ENCODE results near the gene PFN3. TPM values are rescaled to one million over a fixed set of nuclear protein-coding genes. Genes with fewer than 3 reads are reported as not detected.

PFN3 gene
- total and polyA plus RNA-seq, 2 experiments from 2014 or later: 1.9 to 2.0 TPM

DNA sequence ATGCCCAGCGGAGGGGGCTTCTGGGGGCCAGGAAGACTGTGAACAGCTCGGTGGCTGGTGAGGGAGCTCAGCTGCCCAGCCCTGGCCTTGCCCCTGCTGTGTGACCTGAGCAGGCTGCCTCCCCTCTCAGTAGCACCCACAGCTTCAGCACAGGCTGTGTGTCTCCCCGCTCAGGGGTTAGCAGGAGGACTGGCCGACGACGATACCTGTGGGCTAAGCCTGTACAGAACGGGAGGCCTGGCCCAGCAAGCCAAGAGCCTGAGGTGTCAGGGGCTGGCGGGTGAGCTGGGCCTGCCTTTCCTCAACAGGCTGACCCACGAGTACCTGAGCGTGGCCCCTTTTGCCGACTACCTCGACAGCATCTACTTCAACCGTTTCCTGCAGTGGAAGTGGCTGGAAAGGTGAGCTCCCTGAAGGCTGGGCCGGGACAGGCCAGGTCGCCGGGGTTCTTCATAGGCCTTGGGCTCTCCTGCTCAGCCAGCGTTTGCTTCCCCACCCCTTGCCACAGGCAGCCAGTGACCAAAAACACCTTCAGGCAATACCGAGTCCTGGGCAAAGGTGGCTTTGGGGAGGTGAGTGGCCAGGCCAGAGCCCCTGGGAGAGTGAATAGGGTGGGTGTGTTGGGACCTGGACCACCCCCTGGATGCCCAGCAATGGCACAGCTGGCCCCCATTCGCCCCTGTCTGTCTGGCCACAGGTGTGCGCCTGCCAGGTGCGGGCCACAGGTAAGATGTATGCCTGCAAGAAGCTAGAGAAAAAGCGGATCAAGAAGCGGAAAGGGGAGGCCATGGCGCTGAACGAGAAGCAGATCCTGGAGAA, 32.6 kb upstream of the PFN3 start:
- peaks cover 5% of the 10 kb centered on the region; the same call in 1 of the 2 replicates for H3K4me1 ChIP-seq (ENCODE audit: insufficient read depth)
- Mint-ChIP-seq H3K9me3 (no peaks in the 10 kb centered on the region; the same call in 2 of the 3 replicates), H3K27ac (no peak overlapping the region), H3K27me3 (ENCODE audit: insufficient read depth, low read depth, poor library complexity) (peaks cover 11% of the 10 kb centered on the region), H3K4me1 (peaks cover 13% of the 10 kb centered on the region; the same call in 2 of the 3 replicates), H3K36me3 (ENCODE audit: low read depth) (peaks cover 42% of the 10 kb centered on the region), H3K4me3 (no peak overlapping the region)
- peaks cover 10% of the 10 kb centered on the region for H3K79me2 ChIP-seq (replicated peaks; ENCODE audit: insufficient read depth)
- ATAC-seq (no peak), DNase-seq (ENCODE audit: low spot score) (no peak)
- no peak overlapping the region for H3K4me2 ChIP-seq
- H3K36me3 ChIP-seq (ENCODE audit: insufficient read depth): peaks cover 3% of the 10 kb centered on the region; the same call in 1 of the 2 replicates
- no peak overlapping the region for H3K4me3 ChIP-seq
- no peak for TF ChIP-seq EZH2 (IDR thresholded peaks at IDR 0.05; ENCODE audit: low read depth, unreplicated experiment)
- TF ChIP-seq, protein P1, sequence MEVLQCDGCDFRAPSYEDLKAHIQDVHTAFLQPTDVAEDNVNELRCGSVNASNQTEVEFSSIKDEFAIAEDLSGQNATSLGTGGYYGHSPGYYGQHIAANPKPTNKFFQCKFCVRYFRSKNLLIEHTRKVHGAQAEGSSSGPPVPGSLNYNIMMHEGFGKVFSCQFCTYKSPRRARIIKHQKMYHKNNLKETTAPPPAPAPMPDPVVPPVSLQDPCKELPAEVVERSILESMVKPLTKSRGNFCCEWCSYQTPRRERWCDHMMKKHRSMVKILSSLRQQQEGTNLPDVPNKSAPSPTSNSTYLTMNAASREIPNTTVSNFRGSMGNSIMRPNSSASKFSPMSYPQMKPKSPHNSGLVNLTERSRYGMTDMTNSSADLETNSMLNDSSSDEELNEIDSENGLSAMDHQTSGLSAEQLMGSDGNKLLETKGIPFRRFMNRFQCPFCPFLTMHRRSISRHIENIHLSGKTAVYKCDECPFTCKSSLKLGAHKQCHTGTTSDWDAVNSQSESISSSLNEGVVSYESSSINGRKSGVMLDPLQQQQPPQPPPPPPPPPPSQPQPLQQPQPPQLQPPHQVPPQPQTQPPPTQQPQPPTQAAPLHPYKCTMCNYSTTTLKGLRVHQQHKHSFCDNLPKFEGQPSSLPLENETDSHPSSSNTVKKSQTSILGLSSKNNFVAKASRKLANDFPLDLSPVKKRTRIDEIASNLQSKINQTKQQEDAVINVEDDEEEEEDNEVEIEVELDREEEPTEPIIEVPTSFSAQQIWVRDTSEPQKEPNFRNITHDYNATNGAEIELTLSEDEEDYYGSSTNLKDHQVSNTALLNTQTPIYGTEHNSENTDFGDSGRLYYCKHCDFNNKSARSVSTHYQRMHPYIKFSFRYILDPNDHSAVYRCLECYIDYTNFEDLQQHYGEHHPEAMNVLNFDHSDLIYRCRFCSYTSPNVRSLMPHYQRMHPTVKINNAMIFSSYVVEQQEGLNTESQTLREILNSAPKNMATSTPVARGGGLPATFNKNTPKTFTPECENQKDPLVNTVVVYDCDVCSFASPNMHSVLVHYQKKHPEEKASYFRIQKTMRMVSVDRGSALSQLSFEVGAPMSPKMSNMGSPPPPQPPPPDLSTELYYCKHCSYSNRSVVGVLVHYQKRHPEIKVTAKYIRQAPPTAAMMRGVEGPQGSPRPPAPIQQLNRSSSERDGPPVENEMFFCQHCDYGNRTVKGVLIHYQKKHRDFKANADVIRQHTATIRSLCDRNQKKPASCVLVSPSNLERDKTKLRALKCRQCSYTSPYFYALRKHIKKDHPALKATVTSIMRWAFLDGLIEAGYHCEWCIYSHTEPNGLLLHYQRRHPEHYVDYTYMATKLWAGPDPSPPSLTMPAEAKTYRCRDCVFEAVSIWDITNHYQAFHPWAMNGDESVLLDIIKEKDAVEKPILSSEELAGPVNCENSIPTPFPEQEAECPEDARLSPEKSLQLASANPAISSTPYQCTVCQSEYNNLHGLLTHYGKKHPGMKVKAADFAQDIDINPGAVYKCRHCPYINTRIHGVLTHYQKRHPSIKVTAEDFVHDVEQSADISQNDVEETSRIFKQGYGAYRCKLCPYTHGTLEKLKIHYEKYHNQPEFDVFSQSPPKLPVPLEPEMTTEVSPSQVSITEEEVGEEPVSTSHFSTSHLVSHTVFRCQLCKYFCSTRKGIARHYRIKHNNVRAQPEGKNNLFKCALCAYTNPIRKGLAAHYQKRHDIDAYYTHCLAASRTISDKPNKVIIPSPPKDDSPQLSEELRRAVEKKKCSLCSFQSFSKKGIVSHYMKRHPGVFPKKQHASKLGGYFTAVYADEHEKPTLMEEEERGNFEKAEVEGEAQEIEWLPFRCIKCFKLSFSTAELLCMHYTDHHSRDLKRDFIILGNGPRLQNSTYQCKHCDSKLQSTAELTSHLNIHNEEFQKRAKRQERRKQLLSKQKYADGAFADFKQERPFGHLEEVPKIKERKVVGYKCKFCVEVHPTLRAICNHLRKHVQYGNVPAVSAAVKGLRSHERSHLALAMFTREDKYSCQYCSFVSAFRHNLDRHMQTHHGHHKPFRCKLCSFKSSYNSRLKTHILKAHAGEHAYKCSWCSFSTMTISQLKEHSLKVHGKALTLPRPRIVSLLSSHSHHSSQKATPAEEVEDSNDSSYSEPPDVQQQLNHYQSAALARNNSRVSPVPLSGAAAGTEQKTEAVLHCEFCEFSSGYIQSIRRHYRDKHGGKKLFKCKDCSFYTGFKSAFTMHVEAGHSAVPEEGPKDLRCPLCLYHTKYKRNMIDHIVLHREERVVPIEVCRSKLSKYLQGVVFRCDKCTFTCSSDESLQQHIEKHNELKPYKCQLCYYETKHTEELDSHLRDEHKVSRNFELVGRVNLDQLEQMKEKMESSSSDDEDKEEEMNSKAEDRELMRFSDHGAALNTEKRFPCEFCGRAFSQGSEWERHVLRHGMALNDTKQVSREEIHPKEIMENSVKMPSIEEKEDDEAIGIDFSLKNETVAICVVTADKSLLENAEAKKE (CRISPR knock-in tag; IDR thresholded peaks at IDR 0.05): no peak
- TF ChIP-seq, protein P2, sequence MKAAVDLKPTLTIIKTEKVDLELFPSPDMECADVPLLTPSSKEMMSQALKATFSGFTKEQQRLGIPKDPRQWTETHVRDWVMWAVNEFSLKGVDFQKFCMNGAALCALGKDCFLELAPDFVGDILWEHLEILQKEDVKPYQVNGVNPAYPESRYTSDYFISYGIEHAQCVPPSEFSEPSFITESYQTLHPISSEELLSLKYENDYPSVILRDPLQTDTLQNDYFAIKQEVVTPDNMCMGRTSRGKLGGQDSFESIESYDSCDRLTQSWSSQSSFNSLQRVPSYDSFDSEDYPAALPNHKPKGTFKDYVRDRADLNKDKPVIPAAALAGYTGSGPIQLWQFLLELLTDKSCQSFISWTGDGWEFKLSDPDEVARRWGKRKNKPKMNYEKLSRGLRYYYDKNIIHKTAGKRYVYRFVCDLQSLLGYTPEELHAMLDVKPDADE (IDR thresholded peaks at IDR 0.05): no peak
- H4K20me1 ChIP-seq (replicated peaks; ENCODE audit: insufficient read depth): peaks cover 5% of the 10 kb centered on the region
- H3F3A ChIP-seq (replicated peaks; ENCODE audit: low read depth): peaks cover 4% of the 10 kb centered on the region; the same call in 1 of the 2 replicates
- H3K27ac ChIP-seq (ENCODE audit: low read depth): no peak overlapping the region
- H3K27me3 ChIP-seq (ENCODE audit: insufficient read depth): no peaks in the 10 kb centered on the region
- H2AFZ ChIP-seq: no peak overlapping the region
- no peaks in the 10 kb centered on the region for H3K9me2 ChIP-seq (ENCODE audit: insufficient read depth)

Measured in GM23338 (cell line).